Measurements from ENCODE around the gene ESX1.

- no peak for TF ChIP-seq SIN3A (IDR thresholded peaks at IDR 0.05; ENCODE audit: borderline replicate concordance, insufficient read depth, low read depth, low read length)
- TF ChIP-seq REST (IDR thresholded peaks at IDR 0.05; ENCODE audit: insufficient read depth in 1 of 2, low read depth in 2 of 2, low read length in 1 of 2): no peak
- TF ChIP-seq CTCF (IDR thresholded peaks at IDR 0.05): no peak
- no peak for TF ChIP-seq POLR2AphosphoS5 (IDR thresholded peaks at IDR 0.05; ENCODE audit: low read depth, low read length)
Measured at GRCh38 chrX:104288269-104288668, 33.5 kb upstream of the ESX1 start.

Data from Panc1 (cell line).